Measurements from ENCODE around the gene MYH9.
"Not testable (repeated sequence)": the region's sequence is repeated elsewhere in the genome, so short reads cannot be mapped to it uniquely, and the experiment has no call there.

Gene MYH9

GRCh38 chr22:36413022-36413775 is 25.4 kb upstream of the MYH9 start:
- no peak for DNase-seq

DNA sequence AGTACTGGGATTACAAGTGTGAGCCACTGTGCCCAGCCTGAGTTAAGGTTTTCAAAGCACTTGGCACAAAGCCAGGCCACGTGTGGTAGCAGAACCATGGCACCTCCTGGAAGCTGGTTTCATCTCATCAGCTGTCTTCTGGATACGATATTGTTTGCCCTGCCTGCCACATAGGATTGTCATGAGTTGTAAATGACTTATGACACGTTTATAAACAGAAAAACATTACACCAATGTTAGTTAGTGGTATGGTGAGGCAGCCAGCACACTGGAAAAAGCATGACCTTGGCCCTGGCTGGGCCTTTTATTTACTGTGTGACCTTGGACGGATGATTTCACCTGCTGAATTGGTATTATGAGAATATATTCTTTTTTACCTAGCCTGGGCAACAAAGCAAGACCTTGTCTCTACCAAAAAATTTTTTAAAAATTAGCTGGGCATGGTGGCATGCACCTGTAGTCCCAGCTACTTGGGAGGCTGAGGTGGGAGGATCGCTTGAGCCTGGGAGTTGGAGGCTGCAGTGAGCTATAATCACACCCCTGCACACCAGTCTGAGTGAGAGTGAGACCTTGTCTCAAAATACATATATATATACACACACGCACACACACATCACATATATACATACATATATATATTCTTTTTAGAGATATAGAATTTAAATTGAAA is 24.0 kb upstream of the MYH9 start:
- no peak for DNase-seq

- DNase-seq, result no peak
Measured at GRCh38 chr22:36409911-36410756, 22.4 kb upstream of the MYH9 start.

DNA sequence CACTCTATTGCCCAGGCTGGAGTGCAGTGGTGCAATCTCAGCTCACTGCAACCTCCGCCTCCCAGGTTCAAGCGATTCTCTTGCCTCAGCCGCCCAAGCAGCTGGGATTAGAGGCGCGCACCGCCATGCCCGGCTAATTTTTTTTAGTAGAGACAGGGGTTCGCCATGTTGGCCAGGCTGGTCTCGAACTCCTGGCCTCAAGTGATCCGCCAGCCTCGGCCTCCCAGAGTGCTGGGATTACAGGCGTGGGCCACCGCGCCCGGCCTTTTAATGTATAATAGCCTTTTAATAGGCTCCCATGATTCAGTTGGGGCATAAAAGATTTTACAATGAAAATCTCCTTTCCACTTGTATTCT is 21.8 kb upstream of the MYH9 start:
- DNase-seq, result not testable (repeated sequence)

DNA sequence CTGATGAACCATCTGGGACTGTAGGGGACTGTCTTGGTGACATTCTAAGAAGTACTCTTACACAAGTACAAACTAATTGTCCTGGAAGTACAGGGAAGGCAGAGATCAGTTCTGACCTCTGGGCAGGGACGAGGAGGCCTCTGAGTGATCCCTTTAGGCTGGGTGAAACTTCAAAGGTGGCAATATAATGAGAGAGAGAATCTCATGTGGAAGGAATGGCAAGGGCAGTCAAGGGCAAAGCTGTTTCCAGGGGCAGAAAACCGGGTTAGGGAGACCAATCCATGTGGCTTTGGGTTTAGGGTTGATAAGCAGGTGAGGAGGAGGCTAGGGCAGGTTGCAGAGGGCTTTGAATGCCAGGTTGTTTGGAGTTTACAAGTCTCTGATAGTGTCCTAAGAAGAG is 21.3 kb upstream of the MYH9 start:
- DNase-seq, result no peak

DNA sequence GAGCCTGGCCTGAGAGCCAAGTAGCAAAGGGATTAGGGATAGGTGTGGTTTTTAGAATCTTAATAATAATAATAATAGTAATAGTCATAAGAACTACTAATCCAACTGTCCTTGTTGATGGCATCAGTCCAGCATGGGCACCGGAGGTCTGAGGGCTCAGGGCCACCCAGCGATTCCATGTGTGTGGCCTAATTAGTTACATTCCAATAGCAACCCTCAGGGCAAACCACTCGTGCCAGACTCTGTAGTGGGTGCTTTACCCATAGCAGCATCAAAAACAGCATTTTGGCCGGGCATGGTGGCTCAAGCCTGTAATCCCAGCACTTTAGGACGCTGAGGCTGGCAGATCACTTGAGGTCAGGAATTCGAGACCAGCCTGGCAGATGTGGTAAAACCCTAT is 19.0 kb upstream of the MYH9 start:
- DNase-seq, result no peak

- DNase-seq, result no peak
Measured at GRCh38 chr22:36405671-36406538, 18.1 kb upstream of the MYH9 start.

DNA sequence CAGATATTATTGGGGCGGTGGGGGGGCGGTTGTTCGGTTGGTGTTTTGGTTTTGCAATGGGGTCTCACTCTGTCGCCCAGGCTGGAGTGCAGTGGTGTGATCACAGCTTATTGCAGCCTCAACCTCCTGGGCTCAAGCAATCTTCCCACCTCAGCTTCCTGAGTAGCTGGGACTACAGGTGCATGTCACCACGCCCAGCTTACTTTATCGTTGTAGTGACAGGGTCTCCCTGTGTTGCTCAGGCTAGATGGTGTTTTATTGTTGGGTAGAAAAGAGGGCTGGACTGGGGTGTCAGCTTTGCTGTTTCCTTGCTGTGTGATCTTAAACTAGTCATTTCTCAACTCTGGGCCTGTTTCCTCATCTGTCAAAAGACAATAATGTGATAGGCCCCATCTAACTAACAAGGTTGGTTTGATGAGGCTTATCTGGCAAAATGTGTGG is 17.5 kb upstream of the MYH9 start:
- DNase-seq, result no peak

- no peak for DNase-seq
Measured at GRCh38 chr22:36404446-36404845, 16.7 kb upstream of the MYH9 start.

GRCh38 chr22:36399472-36399778 is 11.7 kb upstream of the MYH9 start:
- no peak for DNase-seq

DNA sequence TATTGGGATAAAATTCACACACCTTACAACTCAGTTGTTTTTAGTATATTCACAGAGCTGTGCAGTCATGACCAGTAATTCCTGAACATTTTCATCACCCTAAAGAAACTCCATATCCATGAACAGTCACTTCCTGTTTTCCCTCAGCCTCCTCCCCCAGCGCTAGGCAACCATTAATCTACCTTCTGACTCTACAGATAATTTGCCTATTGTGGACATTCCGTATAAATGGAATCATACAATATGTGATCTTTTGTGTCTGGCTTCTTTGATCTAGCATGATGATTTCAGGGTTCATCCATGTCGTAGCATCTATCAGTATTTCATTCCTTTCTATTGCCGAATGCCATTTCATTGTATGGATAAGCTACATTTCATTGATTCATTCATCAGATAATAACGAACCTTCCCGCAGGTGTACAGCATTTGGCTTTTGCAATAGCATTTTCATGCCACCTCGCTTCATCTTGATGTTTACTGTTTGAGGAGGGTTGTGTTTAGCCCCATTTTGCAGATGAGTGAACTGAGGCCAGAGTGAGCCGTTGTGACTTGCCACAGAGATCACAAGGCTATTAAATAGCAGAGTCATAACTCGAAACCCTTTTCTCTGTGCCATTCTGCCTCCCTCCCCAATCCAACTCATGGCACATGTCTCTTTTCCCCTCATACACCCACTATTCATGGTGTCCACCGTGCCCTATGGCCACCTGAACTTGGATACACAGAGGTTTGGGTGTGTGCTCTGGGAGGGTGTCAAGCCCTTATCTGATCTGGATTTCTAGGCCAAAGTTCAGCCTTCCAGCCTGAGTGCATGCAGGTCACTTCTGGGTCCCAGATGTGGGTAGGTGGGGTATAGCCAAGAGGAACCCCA is 11.1 kb upstream of the MYH9 start:
- DNase-seq, result no peak

GRCh38 chr22:36397131-36398093 is 9.6 kb upstream of the MYH9 start:
- no peak for DNase-seq

- no peak for DNase-seq
Measured at GRCh38 chr22:36395915-36396314, 8.1 kb upstream of the MYH9 start.

DNA sequence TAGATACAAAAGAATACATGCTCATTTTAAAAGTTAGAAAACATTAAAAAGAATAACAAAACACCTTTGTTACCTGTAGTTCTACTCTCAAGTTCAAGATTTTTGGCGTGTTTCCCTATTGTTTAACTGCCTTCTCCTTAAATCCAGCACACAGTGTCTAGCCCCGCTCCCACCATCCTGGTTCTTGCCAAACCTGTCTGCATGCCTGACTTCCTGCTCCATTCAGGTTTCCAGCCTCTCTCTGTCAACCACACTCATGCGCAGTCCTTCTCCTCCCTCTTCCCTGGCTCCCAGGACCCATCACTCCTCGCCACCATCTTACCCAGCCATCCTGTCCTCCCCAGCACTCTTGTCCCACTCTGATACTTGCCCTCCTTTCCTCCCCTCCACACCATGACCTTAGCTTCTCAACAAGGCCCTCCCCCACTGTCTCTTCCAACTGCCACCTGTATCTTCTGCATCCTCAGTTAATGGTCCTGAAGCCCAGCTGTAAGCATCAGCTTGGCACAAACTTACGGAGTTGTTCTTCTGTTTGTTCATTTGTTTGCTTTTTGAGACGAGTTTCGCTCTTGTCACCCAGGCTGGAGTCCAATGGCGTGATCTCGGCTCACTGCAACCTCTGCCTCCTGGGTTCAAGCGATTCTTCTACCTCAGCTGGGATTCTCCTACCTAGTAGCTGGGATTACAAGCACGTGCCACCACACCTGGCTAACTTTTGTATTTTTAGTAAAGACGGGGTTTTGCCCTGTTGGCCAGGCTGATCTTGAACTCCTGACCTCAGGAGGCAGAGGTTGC is 7.5 kb upstream of the MYH9 start:
- DNase-seq, result no peak

- no peak for DNase-seq
Measured at GRCh38 chr22:36391638-36392037, 3.9 kb upstream of the MYH9 start.

DNA sequence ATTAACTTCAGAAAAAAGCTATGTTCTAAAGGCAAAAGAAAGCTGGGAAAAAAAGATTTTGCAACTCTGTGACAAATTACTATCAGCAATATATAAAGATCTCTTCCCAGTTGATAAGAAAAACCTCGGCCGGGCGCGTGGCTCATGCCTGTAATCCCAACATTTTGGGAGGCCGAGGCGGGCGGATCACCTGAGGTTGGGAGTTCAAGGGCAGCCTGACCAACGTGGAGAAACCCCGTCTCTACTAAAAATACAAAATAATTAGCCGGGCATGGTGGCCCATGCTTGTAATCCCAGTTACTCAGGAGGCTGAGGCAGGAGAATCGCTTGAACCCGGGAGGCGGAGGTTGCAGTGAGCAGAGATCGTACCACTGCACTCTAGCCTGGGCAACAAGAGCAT is 1.4 kb upstream of the MYH9 start:
- not testable (repeated sequence) for DNase-seq

DNA sequence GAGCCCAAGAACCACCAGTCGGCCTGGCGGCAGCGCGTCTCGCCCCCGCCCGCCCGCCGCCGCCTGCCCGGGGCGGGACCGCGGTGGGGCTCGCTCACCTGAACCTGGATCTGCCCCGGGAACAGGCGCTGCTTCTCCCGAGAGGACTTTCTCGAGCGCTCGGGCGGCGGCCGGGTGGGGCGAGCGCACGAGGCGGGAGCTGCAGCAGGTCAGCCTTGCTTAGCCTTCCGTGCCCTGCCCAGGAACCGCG is 133 bp downstream of the MYH9 start:
- DNase-seq, result no peak

DNA sequence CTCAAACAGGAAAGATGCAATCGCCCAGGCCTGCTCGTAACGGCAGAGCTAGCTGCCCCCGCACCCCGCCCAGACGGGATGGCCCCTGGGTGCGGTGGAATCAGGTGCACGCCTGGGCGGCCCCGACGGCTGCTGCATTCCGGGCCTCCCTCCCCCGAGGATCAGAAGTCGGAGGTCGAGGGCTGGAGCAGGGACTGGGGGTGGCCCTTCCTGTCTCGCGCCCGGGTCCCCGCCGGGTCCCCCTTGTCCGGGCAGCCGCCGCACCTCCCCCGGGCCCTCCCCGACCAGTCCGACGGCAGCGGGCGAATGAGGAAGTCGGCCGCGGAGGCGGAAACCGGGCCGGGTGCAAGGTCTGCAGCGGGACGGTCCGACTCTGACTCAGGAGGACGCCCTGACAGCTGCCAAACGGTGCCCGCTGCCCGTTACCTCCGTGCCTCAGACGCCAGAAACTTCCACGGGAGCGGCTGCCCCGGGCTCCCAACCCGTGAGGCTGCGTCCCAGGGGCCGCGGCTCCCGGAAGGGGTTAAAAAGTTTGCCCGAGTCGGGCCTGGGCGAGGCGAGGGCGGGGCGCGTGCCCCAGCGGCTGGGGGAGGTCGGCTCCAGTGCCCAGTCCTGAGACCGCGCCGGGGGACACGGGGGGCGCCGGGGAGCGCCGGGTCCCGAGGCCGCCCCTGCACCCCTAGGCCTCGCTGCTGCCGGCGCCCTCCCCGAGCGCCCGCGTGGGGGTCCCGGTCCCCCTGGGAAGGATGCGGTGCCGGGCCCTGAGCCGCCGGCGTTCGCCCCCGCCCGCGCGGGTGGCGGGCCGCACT is 663 bp downstream of the MYH9 start:
- no peak for DNase-seq

GRCh38 chr22:36386351-36386899 is 1.3 kb downstream of the MYH9 start:
- no peak for DNase-seq
